LNCAP (cell line): ENCODE measurements around the gene LBP.

Experiments used
- TF ChIP-seq, protein P1 (sequence below): fragments of 450-650 bp; IDR thresholded peaks from 2 replicates; pipeline ENCODE4 v1.5.1; 2017; ENCODE audit warnings: mild to moderate bottlenecking

Gene LBP

DNA sequence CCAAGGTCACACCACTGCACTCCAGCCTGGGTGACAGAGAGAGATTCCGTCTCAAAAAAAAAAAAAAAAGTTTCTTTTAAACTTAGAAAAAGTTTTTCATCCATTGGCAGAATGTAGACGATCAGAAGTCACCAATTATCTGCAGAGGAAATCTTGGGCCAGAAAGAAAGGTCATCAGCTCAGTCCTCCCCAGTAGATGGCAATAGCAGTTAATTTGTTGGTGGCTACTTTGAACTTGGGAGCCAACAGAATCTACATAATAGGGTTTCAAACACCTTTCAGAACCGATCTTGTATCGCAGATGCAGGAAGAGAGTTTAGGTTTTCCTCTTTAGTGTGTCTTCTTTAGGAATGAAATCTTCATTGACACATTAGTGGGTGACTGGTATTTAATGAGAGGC lies 41.7 kb downstream of the LBP start:
- TF ChIP-seq, protein P1, sequence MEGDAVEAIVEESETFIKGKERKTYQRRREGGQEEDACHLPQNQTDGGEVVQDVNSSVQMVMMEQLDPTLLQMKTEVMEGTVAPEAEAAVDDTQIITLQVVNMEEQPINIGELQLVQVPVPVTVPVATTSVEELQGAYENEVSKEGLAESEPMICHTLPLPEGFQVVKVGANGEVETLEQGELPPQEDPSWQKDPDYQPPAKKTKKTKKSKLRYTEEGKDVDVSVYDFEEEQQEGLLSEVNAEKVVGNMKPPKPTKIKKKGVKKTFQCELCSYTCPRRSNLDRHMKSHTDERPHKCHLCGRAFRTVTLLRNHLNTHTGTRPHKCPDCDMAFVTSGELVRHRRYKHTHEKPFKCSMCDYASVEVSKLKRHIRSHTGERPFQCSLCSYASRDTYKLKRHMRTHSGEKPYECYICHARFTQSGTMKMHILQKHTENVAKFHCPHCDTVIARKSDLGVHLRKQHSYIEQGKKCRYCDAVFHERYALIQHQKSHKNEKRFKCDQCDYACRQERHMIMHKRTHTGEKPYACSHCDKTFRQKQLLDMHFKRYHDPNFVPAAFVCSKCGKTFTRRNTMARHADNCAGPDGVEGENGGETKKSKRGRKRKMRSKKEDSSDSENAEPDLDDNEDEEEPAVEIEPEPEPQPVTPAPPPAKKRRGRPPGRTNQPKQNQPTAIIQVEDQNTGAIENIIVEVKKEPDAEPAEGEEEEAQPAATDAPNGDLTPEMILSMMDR = peak; percentile 29; the same call in 1 of the 2 replicates

DNA sequence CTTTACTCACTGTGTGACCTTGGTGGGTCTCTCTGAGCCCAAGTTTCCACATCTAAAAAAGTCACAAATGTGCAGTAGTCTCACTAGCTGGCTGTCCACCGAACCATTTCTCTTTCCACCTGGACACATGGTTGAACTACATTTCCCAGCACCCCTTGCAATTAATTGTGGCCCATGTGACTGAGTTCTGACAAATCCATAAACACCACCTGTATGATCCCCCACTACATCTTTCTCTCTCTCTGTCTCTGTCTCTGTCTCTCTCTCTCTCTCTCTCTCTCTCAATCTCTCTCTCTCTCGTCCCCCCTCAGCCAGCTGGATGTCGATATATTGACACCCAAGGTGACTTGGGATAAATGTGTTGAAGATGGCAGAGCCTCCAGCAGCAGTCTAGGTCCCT lies 46.1 kb downstream of the LBP start:
- TF ChIP-seq, protein P1 = no peak

DNA sequence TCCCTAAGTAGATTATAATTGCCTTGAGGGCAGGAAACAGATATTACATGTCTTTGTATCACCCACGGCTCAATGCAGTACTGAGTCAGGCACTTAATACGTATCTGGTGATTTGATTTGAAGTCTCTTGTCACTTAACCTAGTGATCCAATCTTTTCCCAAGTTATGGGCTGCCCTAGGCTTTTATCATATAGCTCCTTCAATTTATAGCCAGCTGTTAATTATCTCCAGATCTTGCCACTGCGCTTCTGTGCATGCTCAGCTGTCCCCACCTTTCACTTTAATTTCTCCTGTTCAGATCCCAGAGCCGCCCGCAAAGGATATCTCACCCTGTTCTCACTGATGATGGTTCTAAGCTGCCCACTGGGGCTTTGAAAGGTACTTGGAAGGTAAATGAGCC lies 47.0 kb downstream of the LBP start:
- TF ChIP-seq, protein P1 = no peak

DNA sequence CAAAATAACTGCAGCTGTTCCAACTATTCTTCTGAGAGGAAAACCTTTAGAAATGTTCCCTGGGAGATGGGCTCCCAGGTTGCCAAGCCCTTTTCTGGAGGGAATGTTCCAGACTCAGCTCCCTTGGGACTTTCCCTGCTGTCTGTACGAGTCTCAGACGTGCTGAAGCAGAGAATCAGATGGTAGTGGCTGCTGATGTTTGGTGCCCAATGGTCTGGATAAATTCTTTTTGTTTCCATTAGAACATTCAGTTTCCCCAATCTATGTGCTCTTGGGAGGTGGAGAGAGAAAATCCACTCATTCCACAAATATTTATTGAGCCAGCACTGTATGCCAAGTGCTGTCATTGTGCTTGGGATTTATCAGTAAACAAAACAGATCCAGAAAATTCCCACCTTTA lies 48.9 kb downstream of the LBP start:
- TF ChIP-seq, protein P1 = no peak

DNA sequence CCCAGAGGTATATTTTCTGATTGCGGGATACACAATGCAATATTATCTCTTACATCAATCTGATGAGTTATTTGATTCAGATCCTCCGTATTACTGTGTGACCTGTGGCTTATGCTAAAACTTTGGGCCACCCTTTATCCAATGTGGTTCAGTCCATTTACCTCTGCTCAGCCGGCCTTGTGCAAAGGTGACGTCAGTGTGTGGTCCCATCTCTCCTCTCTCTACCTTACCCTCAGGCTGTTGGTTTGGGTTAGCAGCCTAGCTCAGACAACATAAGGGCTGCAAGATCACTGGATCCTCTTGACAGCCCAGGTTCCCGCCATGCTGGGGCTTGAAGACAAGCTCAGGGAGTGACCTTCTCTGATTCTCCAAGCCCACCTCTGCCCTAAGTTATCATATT lies 55.8 kb downstream of the LBP start:
- TF ChIP-seq, protein P1 = no peak

DNA sequence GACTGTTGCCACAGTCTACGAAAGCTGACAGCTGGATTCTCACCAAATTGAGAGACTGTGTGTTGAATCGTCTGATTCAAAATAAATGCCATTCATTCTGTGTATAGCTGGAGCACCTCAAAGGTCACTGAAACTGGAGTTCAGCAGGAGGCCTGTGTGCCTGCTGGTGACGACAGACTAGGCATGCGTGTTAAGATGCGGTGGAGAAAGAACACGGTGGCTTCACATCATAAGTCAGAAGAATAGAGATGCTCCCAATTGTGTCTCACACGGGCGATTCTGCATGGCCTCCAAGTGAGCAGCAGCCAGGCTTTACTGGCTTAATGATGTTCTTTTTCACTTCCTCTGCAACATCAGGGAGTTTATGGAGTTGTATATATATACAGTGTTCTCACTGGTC lies 56.5 kb downstream of the LBP start:
- TF ChIP-seq, protein P1 = no peak

DNA sequence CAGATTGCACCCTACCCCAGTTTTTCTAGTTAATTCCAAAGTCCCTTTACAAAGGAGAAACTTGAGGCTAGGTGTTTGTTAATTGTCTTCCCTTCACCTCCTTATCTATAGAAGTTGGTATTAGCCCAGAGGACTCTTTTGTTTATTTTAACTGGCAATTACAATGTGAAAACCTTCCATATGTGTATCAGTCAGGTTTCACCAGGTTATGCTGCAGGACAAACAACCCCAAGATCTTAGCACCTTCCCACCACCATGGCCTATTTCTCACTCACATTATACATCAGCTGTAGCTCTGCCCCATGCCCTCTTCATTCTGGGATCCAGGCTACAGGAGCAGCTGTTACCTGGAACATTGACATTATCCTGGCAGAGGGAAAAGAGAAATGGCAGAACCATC lies 57.7 kb downstream of the LBP start:
- TF ChIP-seq, protein P1 = no peak

DNA sequence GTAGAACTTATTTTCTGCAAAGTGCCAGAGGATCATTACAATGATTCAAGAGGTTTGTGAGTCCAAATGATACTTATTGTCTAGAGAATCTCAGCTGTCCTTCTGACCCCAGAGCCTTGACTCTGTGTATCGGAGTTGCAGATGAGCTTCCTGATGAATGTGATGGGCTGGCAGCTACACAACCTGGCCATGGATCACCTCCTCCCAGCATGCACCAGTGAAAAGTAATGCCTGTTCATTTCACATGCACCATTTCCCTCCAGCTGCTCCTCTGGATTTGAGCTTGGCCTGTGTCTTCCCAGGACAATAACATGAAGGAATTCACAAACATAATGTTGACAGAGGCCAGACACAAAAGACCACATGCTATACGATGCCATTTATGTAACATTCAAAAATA lies 58.9 kb downstream of the LBP start:
- TF ChIP-seq, protein P1 = no peak
